22Rv1 (cell line): ENCODE results near the gene EPB41L4B.

Experiments used
- ZFX ChIP-seq: fragments of 450-650 bp; IDR thresholded peaks from 2 replicates; pipeline ENCODE4 v1.6.1; 2017; ENCODE audit warnings: antibody characterized with exemption, borderline replicate concordance
- TF ChIP-seq, protein P1 (sequence below): fragments of 450-650 bp; IDR thresholded peaks from 2 replicates; pipeline ENCODE4 v1.5.1; 2017; ENCODE audit warnings: mild to moderate bottlenecking

DNA sequence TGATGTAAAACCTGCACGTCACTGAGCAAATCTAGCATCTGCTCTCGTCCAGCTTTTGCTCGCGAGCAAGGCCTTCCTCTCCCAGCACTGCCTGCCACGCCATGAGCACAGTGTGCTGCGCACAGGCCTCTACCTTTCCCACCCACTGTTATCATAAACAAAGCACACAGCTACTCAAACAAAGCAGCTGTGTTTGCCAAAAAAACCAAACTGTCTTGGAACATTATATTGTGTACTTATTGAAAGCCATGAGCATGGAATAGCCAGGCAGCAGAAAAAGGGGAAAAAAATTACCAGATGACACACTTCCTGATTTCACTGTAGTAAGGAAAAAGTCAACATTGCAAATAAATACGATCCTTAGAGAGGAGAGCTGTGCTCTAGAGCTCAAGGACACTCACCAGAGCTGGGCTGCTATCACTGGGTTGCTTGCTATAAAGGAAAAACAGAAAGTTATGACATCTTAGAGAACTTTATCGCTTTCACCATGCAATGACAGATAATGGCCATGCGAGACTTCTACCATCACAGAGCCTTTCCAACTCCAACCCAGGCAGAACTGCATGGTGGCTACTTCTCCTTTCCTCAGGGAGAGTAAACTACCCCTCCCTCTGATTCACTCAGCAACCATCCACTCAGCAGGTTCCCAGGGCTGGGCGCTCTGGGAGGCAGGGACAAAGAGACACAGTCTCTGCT lies 69.6 kb downstream of the EPB41L4B start:
- TF ChIP-seq, protein P1, sequence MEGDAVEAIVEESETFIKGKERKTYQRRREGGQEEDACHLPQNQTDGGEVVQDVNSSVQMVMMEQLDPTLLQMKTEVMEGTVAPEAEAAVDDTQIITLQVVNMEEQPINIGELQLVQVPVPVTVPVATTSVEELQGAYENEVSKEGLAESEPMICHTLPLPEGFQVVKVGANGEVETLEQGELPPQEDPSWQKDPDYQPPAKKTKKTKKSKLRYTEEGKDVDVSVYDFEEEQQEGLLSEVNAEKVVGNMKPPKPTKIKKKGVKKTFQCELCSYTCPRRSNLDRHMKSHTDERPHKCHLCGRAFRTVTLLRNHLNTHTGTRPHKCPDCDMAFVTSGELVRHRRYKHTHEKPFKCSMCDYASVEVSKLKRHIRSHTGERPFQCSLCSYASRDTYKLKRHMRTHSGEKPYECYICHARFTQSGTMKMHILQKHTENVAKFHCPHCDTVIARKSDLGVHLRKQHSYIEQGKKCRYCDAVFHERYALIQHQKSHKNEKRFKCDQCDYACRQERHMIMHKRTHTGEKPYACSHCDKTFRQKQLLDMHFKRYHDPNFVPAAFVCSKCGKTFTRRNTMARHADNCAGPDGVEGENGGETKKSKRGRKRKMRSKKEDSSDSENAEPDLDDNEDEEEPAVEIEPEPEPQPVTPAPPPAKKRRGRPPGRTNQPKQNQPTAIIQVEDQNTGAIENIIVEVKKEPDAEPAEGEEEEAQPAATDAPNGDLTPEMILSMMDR, result no peak
- no peak for TF ChIP-seq ZFX
